ENCODE results near the gene ATXN1.
A peak's percentile ranks its signal among the peaks of the same experiment; 100 is the strongest.
"Not testable (repeated sequence)": the region's sequence is repeated elsewhere in the genome, so short reads cannot be mapped to it uniquely, and the experiment has no call there.

The ATXN1 gene

DNA sequence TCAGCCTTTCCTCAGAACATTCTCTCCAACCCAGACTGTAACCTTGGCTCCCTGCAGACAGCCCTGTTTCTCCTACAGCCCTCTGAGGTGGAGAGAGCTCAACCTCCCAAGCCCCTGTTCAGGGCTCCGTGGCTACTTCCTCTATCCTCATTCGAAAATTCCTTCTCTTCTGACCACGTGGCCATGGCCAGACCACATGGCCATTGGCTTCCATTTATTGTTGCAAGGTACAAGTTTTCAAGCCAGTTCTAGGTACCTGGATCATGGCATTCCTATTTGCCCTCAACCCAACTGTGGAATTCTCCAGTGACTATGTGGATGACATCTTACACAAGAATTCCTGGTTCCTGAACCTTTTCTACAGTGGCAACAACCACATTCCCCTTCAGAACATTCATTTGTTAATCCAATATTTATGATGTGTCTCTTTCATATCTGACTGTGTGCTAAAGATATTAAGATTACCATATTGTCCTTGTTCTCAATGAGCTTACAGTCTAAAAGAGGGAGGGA, 361.0 kb downstream of the ATXN1 start:
- no peak for DNase-seq

- no peak for DNase-seq
Observed at GRCh38 chr6:16399695-16400094, 361.6 kb downstream of the ATXN1 start.

- DNase-seq = no peak
Observed at GRCh38 chr6:16399158-16399557, 362.1 kb downstream of the ATXN1 start.

DNA sequence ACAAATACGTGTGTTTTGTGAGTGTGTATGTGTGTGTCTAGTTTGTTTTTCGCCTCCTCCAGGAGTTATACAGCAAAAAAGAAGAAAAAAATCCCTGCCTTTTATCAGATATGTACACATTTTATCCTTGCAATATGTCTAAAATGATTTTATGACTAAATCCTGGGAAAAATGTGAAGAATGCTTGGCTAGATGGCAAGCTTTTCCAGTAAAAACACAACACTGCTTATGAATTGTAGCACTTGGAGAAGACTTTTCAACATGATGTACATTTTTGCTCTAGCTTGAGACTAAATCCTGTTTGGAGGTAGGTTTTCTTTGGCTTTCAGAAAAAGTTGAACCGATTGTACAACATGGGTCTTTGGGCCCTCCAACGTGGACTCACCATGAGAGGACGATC, 362.7 kb downstream of the ATXN1 start:
- DNase-seq = no peak

DNA sequence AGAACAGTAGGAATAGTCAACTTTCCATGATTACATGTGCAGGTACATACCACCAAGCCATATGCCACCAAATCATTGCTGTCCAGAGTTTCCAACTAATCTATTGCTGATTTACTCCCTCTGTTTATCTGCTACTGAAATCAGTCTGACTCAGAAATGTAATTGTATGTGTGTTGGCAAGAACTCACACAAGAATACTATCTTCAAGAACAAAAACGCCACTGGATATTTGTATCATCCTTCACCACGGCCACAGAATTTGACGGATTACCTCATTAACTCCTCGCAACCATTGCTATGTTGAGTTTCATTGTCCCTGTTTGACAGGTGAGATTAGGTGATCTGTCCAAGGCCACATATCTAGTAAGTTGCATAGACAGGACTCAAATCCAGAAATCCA, 363.6 kb downstream of the ATXN1 start:
- DNase-seq = no peak

- DNase-seq = no peak
Observed at GRCh38 chr6:16396497-16397319, 364.6 kb downstream of the ATXN1 start.

DNA sequence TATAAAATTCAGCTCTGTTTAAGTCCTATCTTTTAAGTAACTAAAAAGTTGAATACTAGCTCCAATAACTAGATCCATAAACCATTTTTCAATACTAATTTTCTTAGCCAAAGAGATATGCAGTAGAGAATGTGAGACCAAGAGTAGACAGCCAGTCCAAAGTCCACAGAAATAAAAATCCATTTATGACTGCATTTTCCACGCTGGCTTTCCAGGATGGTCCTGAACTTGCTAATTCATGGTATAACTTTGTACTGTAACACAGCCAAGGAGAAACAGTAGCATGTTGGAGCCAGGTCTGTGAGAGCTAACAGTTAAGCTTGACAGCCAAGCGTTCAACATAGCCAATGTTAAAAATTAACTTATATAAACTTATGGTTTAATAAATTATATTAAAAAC, 366.6 kb downstream of the ATXN1 start:
- DNase-seq = no peak

DNA sequence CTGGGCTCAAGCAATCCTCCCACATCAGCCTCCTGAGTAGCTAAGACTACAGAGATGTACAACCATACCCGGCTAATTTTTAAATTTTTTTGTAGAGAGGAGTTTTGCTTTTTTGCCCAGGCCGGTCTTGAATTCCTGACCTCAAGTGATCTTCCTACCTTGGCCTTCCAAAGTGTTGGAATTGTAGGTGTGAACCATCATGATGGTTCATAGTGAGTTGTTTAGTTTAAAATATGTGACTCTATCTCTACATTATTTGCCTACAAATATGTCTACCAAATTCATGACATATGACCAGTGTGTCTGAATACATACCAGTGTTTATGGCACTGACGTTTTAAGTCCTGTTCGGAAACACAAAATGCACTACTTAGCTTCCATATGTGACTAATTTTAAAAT, 367.9 kb downstream of the ATXN1 start:
- DNase-seq = no peak

DNA sequence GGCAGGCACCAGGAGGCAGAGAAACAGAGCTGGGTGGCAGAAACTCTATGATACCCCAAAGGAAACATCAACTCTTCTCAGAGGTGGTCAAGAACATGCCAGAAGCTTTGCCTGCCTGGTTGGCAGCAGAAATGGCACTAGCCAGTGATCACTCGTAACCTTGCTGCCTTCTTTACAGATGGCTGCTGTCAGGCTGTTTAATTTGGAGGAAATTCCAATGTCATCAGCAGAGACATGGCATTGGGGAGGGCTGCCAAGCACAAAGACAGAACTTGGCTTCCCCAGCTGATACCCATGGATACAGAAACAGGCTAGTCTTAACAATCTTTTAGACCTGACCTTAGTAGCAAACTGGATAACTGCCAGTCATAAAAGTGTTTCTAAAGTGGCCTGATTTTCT, 369.2 kb downstream of the ATXN1 start:
- peak; percentile 42 to 73 for DNase-seq

DNA sequence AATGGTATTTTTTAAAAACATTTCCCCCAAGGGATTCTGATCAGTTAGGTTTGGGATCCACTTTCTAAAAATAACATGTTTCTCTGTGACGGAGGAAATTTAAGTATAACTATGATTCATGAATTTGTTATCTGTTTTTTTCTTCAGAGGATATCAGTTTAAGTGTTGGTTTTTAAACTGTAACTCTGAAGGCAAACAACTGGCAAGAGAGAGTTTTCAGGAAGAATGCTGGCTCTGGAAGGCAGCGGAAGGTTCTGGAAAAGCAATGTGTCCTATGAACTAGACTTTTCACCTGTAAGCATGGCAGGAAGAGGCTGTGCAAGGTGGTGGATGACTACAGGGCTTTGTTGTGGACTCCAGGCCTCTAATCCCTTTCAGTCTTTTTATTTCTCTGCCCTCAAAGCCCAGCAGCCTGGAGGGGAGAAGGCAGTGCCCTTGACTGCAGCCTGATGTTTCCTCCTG, 369.8 kb downstream of the ATXN1 start:
- no peak for DNase-seq

DNA sequence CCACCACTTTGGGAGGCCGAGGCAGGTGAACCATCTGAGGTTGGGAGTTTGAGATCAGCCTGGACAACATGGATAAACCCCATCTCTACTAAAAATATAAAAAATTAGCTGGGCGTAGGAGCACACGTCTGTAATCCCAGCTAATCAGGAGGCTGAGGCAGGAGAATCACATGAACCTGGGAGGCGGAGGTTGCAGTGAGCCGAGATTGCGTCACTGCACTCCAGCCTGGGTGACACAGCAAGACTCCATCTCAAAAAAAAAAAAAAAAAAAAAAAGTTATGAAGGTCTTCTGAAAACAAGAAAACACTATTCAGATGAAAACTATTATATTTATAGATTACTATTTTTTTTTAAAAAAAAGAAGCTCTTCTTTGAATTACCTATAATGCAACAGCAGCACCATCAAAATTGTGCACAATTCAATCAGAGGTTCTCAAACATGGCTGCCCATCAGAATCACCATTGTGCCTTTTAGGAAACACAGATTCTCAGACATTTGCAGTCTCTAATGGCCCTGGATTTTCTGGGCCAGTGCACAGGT, 370.3 kb downstream of the ATXN1 start:
- not testable (repeated sequence) for DNase-seq

DNA sequence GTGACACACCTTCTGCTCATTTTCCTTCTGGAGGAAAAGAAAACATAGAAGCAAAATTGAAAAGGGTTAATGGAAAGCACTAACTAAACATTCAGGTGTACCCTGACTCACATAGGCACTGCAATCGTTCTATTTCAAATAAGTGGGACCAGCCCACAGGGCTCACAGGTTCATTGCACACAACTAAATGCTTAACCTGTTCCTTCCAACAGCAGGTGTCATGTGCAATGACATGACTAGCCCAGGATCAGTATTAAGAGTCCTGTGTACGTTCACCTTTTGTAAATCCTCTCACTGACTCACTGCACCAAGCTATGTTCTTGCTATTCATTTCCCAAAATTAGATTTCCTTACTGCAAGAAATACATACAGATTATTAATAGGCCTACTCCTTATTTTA, 371.6 kb downstream of the ATXN1 start:
- DNase-seq = no peak

DNA sequence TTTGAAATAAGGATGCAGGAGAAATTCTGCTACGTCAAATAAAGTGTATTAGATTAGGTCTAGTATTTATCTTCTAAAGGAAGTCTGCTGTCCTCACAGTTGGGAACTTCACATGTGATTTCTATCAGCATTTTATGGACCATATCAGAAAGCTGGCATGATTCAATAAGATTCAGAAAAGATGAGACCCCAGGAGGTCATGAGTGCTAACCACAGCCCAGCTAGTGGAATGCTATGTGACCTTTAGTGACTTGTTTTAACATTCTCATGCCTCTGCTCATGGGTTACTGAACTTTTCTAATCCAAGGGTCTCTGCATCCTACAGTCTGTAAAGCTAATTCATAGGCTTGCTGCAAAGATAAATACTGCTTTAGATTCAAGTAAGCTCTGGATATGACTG, 372.8 kb downstream of the ATXN1 start:
- DNase-seq = no peak

DNA sequence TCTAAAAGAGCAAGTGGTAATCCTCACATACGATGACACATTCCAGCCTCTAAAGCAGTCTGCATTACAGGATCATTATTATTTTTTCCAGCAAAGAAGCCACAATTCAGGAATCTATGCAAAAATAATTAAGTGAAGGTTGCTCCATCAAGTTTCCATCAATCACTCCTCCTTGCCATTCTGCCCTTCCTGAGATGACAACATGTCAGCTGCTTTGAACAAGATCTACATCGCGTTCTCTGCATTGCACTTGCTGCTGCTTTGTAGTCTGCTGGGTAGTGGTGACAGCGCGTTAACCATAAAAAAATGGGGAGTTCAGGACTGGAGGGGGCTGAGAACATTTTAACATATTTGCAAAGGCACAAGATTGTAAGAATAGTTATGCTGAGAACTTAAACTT, 375.2 kb downstream of the ATXN1 start:
- no peak for DNase-seq

- DNase-seq = no peak
Observed at GRCh38 chr6:16383607-16384206, 377.6 kb downstream of the ATXN1 start.

- not testable (repeated sequence) for DNase-seq
Observed at GRCh38 chr6:16381968-16382367, 379.3 kb downstream of the ATXN1 start.

DNA sequence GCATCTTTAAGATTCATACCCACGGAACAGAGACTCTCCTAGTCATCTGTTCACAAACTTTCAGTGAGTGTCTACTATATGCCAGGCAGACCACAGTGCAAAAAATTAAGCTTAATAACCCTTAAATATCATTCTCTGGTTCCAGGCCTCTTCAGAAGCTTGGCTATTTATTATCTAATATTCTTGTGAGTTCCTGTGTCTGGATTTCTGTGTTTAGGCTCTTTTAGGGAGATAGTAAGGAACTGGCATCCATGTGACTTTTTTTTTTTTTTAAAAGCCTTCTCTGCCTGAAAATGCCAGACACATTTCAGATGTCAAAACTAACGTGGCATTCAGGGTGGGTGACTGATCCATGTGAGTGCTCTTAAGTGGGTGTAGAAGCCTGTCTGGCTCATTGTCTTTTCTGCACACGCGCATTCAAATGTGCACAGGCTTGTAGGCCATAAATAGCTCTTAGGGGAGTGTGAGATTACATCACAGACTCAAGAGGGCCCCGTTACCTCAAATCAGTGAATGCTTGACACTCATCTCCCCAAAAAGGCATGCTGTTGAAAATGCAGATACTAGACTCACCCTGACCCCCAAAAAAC, 380.9 kb downstream of the ATXN1 start:
- DNase-seq = no peak

GRCh38 chr6:16378360-16378759, 382.9 kb downstream of the ATXN1 start:
- not testable (repeated sequence) for DNase-seq

DNA sequence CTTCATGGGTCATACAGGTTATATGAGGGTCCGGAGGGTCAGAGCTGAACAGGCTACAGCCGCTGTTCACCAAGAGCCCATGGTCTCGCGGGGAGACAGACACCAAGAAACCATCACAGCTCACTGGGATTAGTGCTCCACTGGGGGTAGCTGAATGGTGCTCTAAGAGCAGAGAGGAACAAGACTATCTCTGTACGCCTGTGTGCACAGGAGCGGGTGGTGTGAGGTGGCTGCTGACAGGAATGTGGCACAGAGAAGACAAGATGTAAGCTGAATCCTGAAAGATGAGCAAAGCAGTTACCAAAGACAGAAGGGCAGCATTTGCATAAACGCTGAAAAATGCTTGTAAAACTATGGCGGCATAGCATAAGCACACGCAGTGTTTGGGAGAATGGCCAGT, 383.8 kb downstream of the ATXN1 start:
- no peak for DNase-seq

DNA sequence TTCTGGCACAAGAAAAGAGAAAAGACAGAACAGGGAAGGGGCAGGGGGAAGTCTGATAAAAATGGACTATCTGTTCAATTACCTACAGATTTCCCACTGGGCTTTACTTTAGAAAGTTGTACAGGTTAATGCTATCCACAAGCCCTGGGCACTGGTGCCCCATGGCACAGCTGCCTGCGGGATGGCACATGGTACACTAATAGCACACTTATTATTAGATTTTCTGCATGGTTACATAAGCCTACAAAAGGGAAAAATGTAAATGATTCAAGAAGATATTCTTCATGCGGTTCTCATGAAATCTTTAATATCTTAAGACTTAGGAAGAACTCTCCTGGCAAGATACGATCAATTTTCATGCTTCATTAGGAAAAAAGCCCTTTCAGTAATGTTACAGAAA, 385.4 kb downstream of the ATXN1 start:
- DNase-seq = no peak

GRCh38 chr6:16375206-16375605, 386.1 kb downstream of the ATXN1 start:
- DNase-seq = no peak

- DNase-seq = no peak
Observed at GRCh38 chr6:16374461-16375200, 386.6 kb downstream of the ATXN1 start.

DNA sequence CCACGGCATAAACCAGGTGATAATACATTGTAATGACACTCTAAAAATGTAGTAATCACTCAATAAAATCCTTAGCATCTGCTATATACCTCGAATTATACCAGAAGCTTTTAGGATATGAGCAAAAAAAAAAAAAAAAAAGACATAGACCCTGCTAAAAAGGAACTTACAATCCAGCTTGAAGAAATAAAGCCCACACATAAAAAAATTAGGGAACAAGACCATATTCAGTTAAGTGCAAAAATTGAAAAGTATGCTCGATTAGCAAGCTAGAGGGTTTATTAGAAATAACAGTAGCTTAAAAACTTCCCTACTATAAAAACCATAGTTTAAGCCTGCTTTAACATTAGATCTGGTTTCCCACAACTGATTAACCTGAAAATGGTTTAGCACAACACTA, 387.2 kb downstream of the ATXN1 start:
- no peak for DNase-seq
